ENCODE data around the gene TOP3A.

DNA sequence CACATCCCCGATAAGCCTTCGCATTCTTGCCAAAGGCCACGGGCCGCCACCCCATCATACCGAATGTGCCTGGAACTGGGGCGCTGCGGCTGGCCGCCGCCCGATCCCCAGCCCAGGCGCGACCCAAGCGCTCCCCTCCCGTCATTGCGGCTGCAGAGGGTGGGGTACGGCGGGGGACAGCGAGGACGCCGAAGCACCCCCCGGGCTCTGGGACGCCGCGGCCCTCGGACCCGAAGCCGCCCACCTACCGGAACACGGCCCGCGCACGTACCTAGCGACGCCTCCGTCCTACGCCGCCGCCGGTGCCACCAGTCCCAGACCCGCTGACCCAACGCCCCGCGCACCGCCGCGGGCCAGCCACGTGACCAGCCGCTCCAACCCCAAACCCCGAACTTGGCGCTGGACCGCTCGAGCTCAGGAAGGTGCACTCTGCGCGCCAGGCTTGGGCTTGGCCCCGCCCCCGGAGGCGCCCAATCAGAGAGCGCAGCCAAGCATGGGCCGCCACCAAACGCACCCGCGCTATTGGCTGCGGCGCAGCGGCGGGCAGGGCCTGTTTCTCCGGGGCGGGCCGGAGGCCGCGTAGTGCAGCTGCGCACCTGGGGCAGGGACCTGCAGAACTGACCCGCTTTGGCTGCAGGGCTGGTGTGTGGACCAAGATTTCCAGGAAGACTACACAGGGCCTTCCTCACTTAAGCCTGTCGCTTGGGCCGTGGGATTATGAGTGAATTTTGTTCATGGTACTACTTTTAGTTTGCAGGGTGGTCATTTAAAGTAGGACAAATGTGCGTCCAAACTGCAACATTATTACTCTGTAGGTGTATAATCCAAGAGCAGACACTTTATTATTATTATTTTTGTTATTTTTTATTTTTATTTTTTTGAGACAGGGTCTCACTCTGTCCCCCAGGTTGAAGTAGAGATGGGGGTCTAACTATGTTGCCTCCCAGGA, 48.6 kb upstream of the TOP3A start, which contains the start of gene SHMT1:
- peak; percentile 84 to 88 (median 85) for TF ChIP-seq POLR2AphosphoS5 (IDR thresholded peaks at IDR 0.05)
- TF ChIP-seq CTCF (IDR thresholded peaks at IDR 0.05) = no peak
- TF ChIP-seq EP300 (IDR thresholded peaks at IDR 0.05; ENCODE audit: low read depth) = no peak
- TF ChIP-seq POLR2A (IDR thresholded peaks at IDR 0.05) = peak; percentile 70

Measured in transverse colon (tissue), 4 donors.